SK-N-SH treated with all-trans-retinoic acid at 6 μM for 48 hours (cell line): ENCODE data around the gene BPIFB1.

Experiments
- ATAC-seq: fragments of 200-7000 bp; cut with Tn5 transposase; 3 replicates; pipeline ENCODE4 v1.9.1; 2020; ENCODE audit warnings: mild to moderate bottlenecking, moderate library complexity
- ARNTL ChIP-seq: fragments of 450-650 bp; formaldehyde crosslinking; IDR thresholded peaks from 2 replicates; pipeline ENCODE4 v1.5.0; 2020; ENCODE audit warnings: low read depth, mild to moderate bottlenecking, moderate library complexity, borderline replicate concordance
- BACH2 ChIP-seq: fragments of 250-450 bp; sonication (Bioruptor Pico); IDR thresholded peaks from 2 replicates; pipeline ENCODE4 v1.9.0; 2021; ENCODE audit warnings: mild to moderate bottlenecking, borderline replicate concordance
- CSDC2 ChIP-seq: fragments of 250-450 bp; sonication (Bioruptor Pico); IDR thresholded peaks from 2 replicates; pipeline ENCODE4 v1.5.0; 2020; ENCODE audit warnings: mild to moderate bottlenecking, moderate library complexity
- CSRNP3 ChIP-seq: fragments of 250-450 bp; sonication (Bioruptor Pico); IDR thresholded peaks from 2 replicates; pipeline ENCODE4 v1.5.1; 2021; ENCODE audit warnings: mild to moderate bottlenecking, moderate library complexity
- ESRRG ChIP-seq: fragments of 250-450 bp; sonication (Bioruptor Pico); IDR thresholded peaks from 2 replicates; pipeline ENCODE4 v1.6.1; 2021; ENCODE audit warnings: mild to moderate bottlenecking
- GLIS3 ChIP-seq: fragments of 250-450 bp; sonication (Bioruptor Pico); IDR thresholded peaks from 2 replicates; pipeline ENCODE4 v1.5.0; 2020; ENCODE audit warnings: mild to moderate bottlenecking, moderate library complexity
- ISL1 ChIP-seq: fragments of 250-450 bp; sonication (Bioruptor Pico); IDR thresholded peaks from 2 replicates; pipeline ENCODE4 v2.1.2; 2022; ENCODE audit warnings: mild to moderate bottlenecking, moderate library complexity
- OSR1 ChIP-seq: fragments of 250-450 bp; sonication (Bioruptor Pico); IDR thresholded peaks from 2 replicates; pipeline ENCODE4 v1.8.0; 2022; ENCODE audit warnings: moderate library complexity, mild to moderate bottlenecking, inconsistent platforms
- PPARA ChIP-seq: fragments of 250-450 bp; sonication (Bioruptor Pico); IDR thresholded peaks from 2 replicates; pipeline ENCODE4 v1.5.0; 2020; ENCODE audit warnings: mild to moderate bottlenecking, borderline replicate concordance
- SNAI2 ChIP-seq: fragments of 250-450 bp; sonication (Bioruptor Pico); IDR thresholded peaks from 2 replicates; pipeline ENCODE4 v1.5.0; 2020; ENCODE audit warnings: mild to moderate bottlenecking, moderate library complexity
- TCF4 ChIP-seq: fragments of 250-450 bp; sonication (Bioruptor Pico); IDR thresholded peaks from 2 replicates; pipeline ENCODE4 v1.8.0; 2021; ENCODE audit warnings: mild to moderate bottlenecking, moderate library complexity, borderline replicate concordance
- TOX ChIP-seq: fragments of 250-450 bp; sonication (Bioruptor Pico); IDR thresholded peaks from 2 replicates; pipeline ENCODE4 v1.8.0; 2021; ENCODE audit warnings: mild to moderate bottlenecking, moderate library complexity, borderline replicate concordance
- ZC3H10 ChIP-seq: fragments of 250-450 bp; sonication (Bioruptor Pico); IDR thresholded peaks from 2 replicates; pipeline ENCODE4 v1.5.1; 2021; ENCODE audit warnings: mild to moderate bottlenecking, moderate library complexity
- ZFP3 ChIP-seq: fragments of 250-450 bp; sonication (Bioruptor Pico); IDR thresholded peaks from 2 replicates; pipeline ENCODE4 v1.5.0; 2020; ENCODE audit warnings: mild to moderate bottlenecking, moderate library complexity
- ZFP30 ChIP-seq: fragments of 450-650 bp; formaldehyde crosslinking; IDR thresholded peaks from 2 replicates; pipeline ENCODE4 v1.5.0; 2022; ENCODE audit warnings: mild to moderate bottlenecking, moderate library complexity
- ZNF565 ChIP-seq: fragments of 450-650 bp; formaldehyde crosslinking; conservative IDR thresholded peaks from 2 replicates; pipeline ENCODE4 v1.5.0; 2020; ENCODE audit warnings: low read depth, mild to moderate bottlenecking, moderate library complexity
- ZNF70 ChIP-seq: fragments of 450-650 bp; formaldehyde crosslinking; IDR thresholded peaks from 2 replicates; pipeline ENCODE4 v1.5.0; 2020; ENCODE audit warnings: mild to moderate bottlenecking, moderate library complexity
- ZNF8 ChIP-seq: fragments of 450-650 bp; formaldehyde crosslinking; IDR thresholded peaks from 2 replicates; pipeline ENCODE4 v1.5.0; 2020; ENCODE audit warnings: mild to moderate bottlenecking, moderate library complexity
- TF ChIP-seq, protein P1 (sequence below): fragments of 250-450 bp; sonication (Bioruptor Pico); IDR thresholded peaks from 2 replicates; pipeline ENCODE4 v1.5.1; 2020; ENCODE audit warnings: low read depth, mild to moderate bottlenecking, moderate library complexity
- TF ChIP-seq, protein P2 (sequence below): fragments of 250-450 bp; sonication (Bioruptor Pico); IDR thresholded peaks from 2 replicates; pipeline ENCODE4 v1.5.0; 2020; ENCODE audit warnings: mild to moderate bottlenecking, moderate library complexity
- TF ChIP-seq, protein P3 (sequence below): fragments of 250-450 bp; sonication (Bioruptor Pico); IDR thresholded peaks from 2 replicates; pipeline ENCODE4 v1.8.0; 2021; ENCODE audit warnings: low read depth, mild to moderate bottlenecking, moderate library complexity, borderline replicate concordance

The BPIFB1 gene

DNA sequence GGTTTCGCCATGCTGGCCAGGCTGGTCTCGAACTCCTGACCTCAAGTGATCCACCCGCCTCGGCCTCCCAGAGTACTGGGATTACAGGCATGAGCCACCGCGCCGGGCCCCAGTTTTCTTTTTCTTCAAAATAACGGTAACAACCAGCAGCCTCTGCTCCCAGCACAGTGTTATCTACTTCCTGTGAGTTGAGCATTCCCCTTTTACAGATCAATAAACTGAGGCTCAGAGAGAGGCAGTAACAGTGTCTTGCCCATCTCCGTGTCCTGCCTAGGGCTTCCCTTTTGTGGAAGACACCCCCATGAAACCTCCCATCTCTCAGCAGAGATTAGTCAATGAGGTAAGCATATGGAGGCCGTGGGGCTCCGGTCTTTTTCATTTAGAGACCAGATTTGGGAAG lies 29.6 kb downstream of the BPIFB1 start (continued):
- no peak for TF ChIP-seq ZNF70 (CRISPR knock-in tag)
- TF ChIP-seq ZFP30, result no peak
- TF ChIP-seq TOX, result no peak
- no peak for TF ChIP-seq ZNF565
- no peak for TF ChIP-seq GLIS3 (CRISPR knock-in tag)
- no peak for TF ChIP-seq ESRRG (CRISPR knock-in tag)
- TF ChIP-seq OSR1, result no peak

DNA sequence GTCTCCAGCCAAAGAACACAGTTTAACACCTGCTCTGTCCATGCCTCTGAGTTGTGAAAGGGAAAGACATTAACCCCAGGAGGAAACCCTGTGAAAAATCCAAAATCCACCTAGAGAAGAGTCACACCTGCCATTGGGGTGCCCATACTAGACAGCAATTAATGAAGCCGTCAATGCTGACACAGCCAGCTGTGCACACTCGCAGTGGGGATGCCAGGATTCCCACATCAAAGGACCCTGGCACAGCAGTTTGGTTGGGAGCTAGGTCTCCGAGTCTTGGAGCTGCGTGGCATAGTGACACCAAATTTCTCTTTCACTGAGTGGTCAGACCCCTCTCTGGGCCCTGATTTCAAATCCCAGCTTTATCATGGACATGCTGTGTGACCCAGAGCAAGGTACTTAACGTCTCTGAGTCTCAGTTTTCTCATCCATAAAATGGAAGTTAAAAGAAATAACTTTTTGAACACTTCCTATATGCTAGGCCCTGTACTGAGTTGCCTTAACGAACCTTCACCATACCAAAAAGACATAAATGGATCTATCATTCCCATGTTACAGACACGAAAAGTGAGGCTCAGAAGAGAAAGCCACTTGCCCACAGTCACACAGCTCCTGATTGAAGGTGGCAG lies 30.8 kb downstream of the BPIFB1 start:
- ATAC-seq, result no peak
- TF ChIP-seq, protein P1, sequence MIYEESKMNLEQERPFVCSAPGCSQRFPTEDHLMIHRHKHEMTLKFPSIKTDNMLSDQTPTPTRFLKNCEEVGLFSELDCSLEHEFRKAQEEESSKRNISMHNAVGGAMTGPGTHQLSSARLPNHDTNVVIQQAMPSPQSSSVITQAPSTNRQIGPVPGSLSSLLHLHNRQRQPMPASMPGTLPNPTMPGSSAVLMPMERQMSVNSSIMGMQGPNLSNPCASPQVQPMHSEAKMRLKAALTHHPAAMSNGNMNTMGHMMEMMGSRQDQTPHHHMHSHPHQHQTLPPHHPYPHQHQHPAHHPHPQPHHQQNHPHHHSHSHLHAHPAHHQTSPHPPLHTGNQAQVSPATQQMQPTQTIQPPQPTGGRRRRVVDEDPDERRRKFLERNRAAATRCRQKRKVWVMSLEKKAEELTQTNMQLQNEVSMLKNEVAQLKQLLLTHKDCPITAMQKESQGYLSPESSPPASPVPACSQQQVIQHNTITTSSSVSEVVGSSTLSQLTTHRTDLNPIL (CRISPR knock-in tag), result no peak
- TF ChIP-seq ZFP3 (CRISPR knock-in tag) (no peak), TCF4 (CRISPR knock-in tag) (no peak), ZC3H10 (CRISPR knock-in tag) (no peak), ZNF565 (no peak), ZFP30 (no peak), ARNTL (CRISPR knock-in tag) (no peak), CSRNP3 (CRISPR knock-in tag) (no peak), SNAI2 (CRISPR knock-in tag) (no peak), GLIS3 (CRISPR knock-in tag) (no peak), TOX (no peak)

DNA sequence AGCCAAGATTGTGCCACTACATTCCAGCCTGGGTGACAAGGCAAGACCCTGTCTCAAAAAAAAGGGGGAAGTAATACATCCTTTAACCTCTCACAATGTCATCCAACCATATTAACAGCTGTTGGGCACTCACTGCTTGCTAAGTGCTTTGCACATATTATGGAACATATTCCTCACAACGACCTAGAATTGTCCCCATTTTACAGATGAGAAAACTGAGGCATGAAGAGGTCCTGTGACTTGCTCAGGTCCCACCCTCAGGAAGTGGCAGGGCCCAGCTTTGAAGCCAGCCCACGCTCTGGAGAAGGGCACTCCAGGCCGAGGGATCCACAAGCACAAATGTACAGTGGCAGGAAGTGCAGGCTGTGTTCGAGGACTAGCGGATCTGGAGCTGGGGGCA lies 33.3 kb downstream of the BPIFB1 start:
- TF ChIP-seq ESRRG (CRISPR knock-in tag) (no peak), TOX (no peak), BACH2 (CRISPR knock-in tag) (no peak), GLIS3 (CRISPR knock-in tag) (no peak), SNAI2 (CRISPR knock-in tag) (no peak), ARNTL (CRISPR knock-in tag) (no peak), ISL1 (CRISPR knock-in tag) (no peak), ZNF8 (CRISPR knock-in tag) (no peak), PPARA (no peak), CSRNP3 (CRISPR knock-in tag) (no peak), ZFP3 (CRISPR knock-in tag) (no peak), ZFP30 (no peak), TCF4 (CRISPR knock-in tag) (no peak), ZNF565 (no peak), CSDC2 (CRISPR knock-in tag) (no peak), ZNF70 (CRISPR knock-in tag) (no peak)
- TF ChIP-seq, protein P1 (CRISPR knock-in tag), result no peak
- TF ChIP-seq, protein P2, sequence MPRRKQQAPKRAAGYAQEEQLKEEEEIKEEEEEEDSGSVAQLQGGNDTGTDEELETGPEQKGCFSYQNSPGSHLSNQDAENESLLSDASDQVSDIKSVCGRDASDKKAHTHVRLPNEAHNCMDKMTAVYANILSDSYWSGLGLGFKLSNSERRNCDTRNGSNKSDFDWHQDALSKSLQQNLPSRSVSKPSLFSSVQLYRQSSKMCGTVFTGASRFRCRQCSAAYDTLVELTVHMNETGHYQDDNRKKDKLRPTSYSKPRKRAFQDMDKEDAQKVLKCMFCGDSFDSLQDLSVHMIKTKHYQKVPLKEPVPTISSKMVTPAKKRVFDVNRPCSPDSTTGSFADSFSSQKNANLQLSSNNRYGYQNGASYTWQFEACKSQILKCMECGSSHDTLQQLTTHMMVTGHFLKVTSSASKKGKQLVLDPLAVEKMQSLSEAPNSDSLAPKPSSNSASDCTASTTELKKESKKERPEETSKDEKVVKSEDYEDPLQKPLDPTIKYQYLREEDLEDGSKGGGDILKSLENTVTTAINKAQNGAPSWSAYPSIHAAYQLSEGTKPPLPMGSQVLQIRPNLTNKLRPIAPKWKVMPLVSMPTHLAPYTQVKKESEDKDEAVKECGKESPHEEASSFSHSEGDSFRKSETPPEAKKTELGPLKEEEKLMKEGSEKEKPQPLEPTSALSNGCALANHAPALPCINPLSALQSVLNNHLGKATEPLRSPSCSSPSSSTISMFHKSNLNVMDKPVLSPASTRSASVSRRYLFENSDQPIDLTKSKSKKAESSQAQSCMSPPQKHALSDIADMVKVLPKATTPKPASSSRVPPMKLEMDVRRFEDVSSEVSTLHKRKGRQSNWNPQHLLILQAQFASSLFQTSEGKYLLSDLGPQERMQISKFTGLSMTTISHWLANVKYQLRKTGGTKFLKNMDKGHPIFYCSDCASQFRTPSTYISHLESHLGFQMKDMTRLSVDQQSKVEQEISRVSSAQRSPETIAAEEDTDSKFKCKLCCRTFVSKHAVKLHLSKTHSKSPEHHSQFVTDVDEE (CRISPR knock-in tag), result no peak
- TF ChIP-seq, protein P3, sequence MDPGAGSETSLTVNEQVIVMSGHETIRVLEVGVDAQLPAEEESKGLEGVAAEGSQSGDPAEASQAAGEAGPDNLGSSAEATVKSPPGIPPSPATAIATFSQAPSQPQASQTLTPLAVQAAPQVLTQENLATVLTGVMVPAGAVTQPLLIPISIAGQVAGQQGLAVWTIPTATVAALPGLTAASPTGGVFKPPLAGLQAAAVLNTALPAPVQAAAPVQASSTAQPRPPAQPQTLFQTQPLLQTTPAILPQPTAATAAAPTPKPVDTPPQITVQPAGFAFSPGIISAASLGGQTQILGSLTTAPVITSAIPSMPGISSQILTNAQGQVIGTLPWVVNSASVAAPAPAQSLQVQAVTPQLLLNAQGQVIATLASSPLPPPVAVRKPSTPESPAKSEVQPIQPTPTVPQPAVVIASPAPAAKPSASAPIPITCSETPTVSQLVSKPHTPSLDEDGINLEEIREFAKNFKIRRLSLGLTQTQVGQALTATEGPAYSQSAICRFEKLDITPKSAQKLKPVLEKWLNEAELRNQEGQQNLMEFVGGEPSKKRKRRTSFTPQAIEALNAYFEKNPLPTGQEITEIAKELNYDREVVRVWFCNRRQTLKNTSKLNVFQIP (CRISPR knock-in tag), result no peak
- TF ChIP-seq, all 23 proteins: peak for 0
- no peak for ATAC-seq
